Erythroblast (primary cell): ENCODE data around the gene IL22RA2.

Experiments
- GATA1 ChIP-seq: IDR thresholded peaks from 2 replicates; pipeline ENCODE4 v1.6.1; 2011; ENCODE audit warnings: low read depth, mild to moderate bottlenecking, control low read depth, low read length, moderate library complexity
- POLR2A ChIP-seq: IDR thresholded peaks from 2 replicates; pipeline ENCODE4 v1.6.1; 2011; ENCODE audit warnings: mild to moderate bottlenecking, low read length

- TF ChIP-seq POLR2A (no peak), GATA1 (no peak)
These were observed 40.3 kb downstream of the IL22RA2 start for GRCh38 chr6:137133122-137133521.
